HPDE6-E6E7 (cell line): ENCODE data around the gene CHKB.

Source experiments
- DNase-seq: peaks from one replicate; pipeline ENCODE4 v3.0.0; 2011; ENCODE audit warnings: missing footprints; ENCODE audit errors: extremely low spot score

Gene CHKB

GRCh38 chr22:50531546-50531961 lies 51.1 kb downstream of the CHKB start:
- no peak for DNase-seq

- DNase-seq = no peak
Measured at GRCh38 chr22:50530877-50531545, 51.6 kb downstream of the CHKB start.

- DNase-seq = no peak
Measured at GRCh38 chr22:50530580-50530876, 52.1 kb downstream of the CHKB start.

- DNase-seq = no peak
Measured at GRCh38 chr22:50529897-50530579, 52.6 kb downstream of the CHKB start, which contains the start of gene TYMP. TSS of gene TYMP (minus strand) at chr22:50530012. CDS start at chr22:50529709, 303 bp downstream.

GRCh38 chr22:50529416-50529896 lies 53.2 kb downstream of the CHKB start:
- no peak for DNase-seq
